MM.1S (cell line): ENCODE measurements around the gene ALG1L2.
"Not testable (repeated sequence)": the region's sequence is repeated elsewhere in the genome, so short reads cannot be mapped to it uniquely, and the experiment has no call there.

Experiments used
- CTCF ChIP-seq: fragments of 300-600 bp; sonication (generic); IDR thresholded peaks from 2 replicates; pipeline ENCODE4 v1.5.1; 2016; ENCODE audit warnings: antibody characterized with exemption, low read length, mixed read lengths
- EZH2 ChIP-seq: fragments of 300-600 bp; sonication (generic); optimal IDR thresholded peaks from 2 replicates; pipeline ENCODE3; 2017; ENCODE audit warnings: low read depth, mild to moderate bottlenecking, antibody characterized with exemption, low read length, mixed read lengths

GRCh38 chr3:130052965-130053364 is 28.7 kb upstream of the ALG1L2 start:
- not testable (repeated sequence) for TF ChIP-seq EZH2, CTCF
